HG03565 (cell line): Measurements from ENCODE around the gene SPATS2.

Experiments used
- ATAC-seq: cut with Tn5 transposase; IDR thresholded peaks from one replicate; pipeline ENCODE4 v1.9.1; 2021; ENCODE audit warnings: mild to moderate bottlenecking, moderate library complexity; ENCODE audit not compliant: unreplicated experiment

SPATS2 gene

GRCh38 chr12:49335955-49336644, 31.2 kb upstream of the SPATS2 start:
- no peak for ATAC-seq

GRCh38 chr12:49336645-49337584, 30.3 kb upstream of the SPATS2 start, which contains the start of gene C1QL4:
TSS of gene C1QL4 (minus strand) at chr12:49337188. CDS start at chr12:49336477, 711 bp downstream.
- ATAC-seq, result peak; percentile 51

- ATAC-seq, result no peak
Measured at GRCh38 chr12:49338830-49339463, 28.3 kb upstream of the SPATS2 start.

GRCh38 chr12:49339464-49339861, 27.8 kb upstream of the SPATS2 start:
- ATAC-seq, result no peak

- no peak for ATAC-seq
Measured at GRCh38 chr12:49340095-49340870, 27.0 kb upstream of the SPATS2 start.

GRCh38 chr12:49340971-49341776, 26.1 kb upstream of the SPATS2 start:
- no peak for ATAC-seq

GRCh38 chr12:49341777-49342065, 25.5 kb upstream of the SPATS2 start:
- ATAC-seq, result no peak

GRCh38 chr12:49342066-49342913, 25.0 kb upstream of the SPATS2 start:
- peak; percentile 41 for ATAC-seq

- ATAC-seq, result no peak
Measured at GRCh38 chr12:49342914-49343731, 24.1 kb upstream of the SPATS2 start.

GRCh38 chr12:49344486-49345050, 22.7 kb upstream of the SPATS2 start:
- ATAC-seq, result no peak

- ATAC-seq, result no peak
Measured at GRCh38 chr12:49345051-49345824, 22.0 kb upstream of the SPATS2 start.

GRCh38 chr12:49345825-49346658, 21.2 kb upstream of the SPATS2 start:
- no peak for ATAC-seq

GRCh38 chr12:49346659-49347310, 20.5 kb upstream of the SPATS2 start, which contains the start of gene DNAJC22:
TSS of gene DNAJC22 (plus strand) at chr12:49346888. CDS start at chr12:49348873, 1,985 bp downstream.
- no peak for ATAC-seq

- ATAC-seq, result no peak
Measured at GRCh38 chr12:49347311-49348193, 19.7 kb upstream of the SPATS2 start.

GRCh38 chr12:49348781-49349180, 18.5 kb upstream of the SPATS2 start:
- no peak for ATAC-seq
